Neural progenitor cell (in vitro differentiated cells): ENCODE measurements around the gene CORO7.

Experiments used
- CTCF ChIP-seq: fragments of 200-600 bp; sonication (generic); IDR thresholded peaks from 2 replicates; pipeline ENCODE4 v1.5.1; 2017; ENCODE audit warnings: antibody characterized with exemption, mild to moderate bottlenecking
- EZH2 ChIP-seq: fragments of 200-600 bp; sonication (generic); IDR thresholded peaks from 2 replicates; pipeline ENCODE4 v1.6.1; 2017; ENCODE audit warnings: antibody characterized with exemption, mild to moderate bottlenecking, moderate library complexity

GRCh38 chr16:4344983-4345835 is 71.2 kb downstream of the CORO7 start:
- TF ChIP-seq CTCF = no peak
- no peak for TF ChIP-seq EZH2
